PC-9 (cell line): ENCODE data around the gene FAM185A. TPM values are rescaled to one million over a fixed set of nuclear protein-coding genes. Genes with fewer than 3 reads are reported as not detected.
A peak's percentile ranks its signal among the peaks of the same experiment; 100 is the strongest.
"Not testable (repeated sequence)": the region's sequence is repeated elsewhere in the genome, so short reads cannot be mapped to it uniquely, and the experiment has no call there.

Experiments
- BruUV-seq: library from RNA; stranded (reverse); fragments of 400-500 nt; replicated peaks from 2 replicates; lab custom pipeline; 2021; lab: Mats Ljungman, UMichigan
- CTCF ChIA-PET: fragments of 300-600 bp; sonication (Branson Sonifier 250); formaldehyde crosslinking; loops from one replicate; lab custom pipeline; 2022; ENCODE audit warnings: antibody characterized with exemption; lab: Charles Lee
- POLR2A ChIA-PET: fragments of 300-600 bp; sonication (Branson Sonifier 250); formaldehyde crosslinking; loops from one replicate; lab custom pipeline; 2022; ENCODE audit warnings: antibody characterized with exemption; ENCODE audit not compliant: unreplicated experiment; lab: Charles Lee
- DNase-seq, 2 experiments: peaks; one replicate each; pipeline versions ENCODE4 v3.0.0 to v3.0.0-alpha.2; 2015 to 2022; ENCODE audit warnings: mixed read lengths in 1 of 2
- H2AFZ ChIP-seq: fragments of 200-600 bp; sonication (generic); 2 replicates; pipeline ENCODE4 v1.8.1; 2017; ENCODE audit warnings: antibody characterized with exemption
- H3F3A ChIP-seq: fragments of 200-600 bp; sonication (generic); 2 replicates; pipeline ENCODE4 v1.8.1; 2017; ENCODE audit warnings: antibody characterized with exemption, mild to moderate bottlenecking, low read depth; ENCODE audit not compliant: insufficient read depth
- H3K27ac ChIP-seq: fragments of 200-600 bp; sonication (generic); 2 replicates; pipeline ENCODE4 v1.6.1; 2016; ENCODE audit warnings: mixed run types
- H3K27me3 ChIP-seq: fragments of 200-600 bp; sonication (generic); 2 replicates; pipeline ENCODE4 v1.6.1; 2016; ENCODE audit warnings: low read depth, mixed run types; ENCODE audit not compliant: insufficient read depth
- H3K36me3 ChIP-seq: fragments of 200-600 bp; sonication (generic); 2 replicates; pipeline ENCODE4 v1.6.1; 2016; ENCODE audit warnings: low read depth, mixed run types
- H3K4me1 ChIP-seq: fragments of 200-600 bp; sonication (generic); replicated peaks from 2 replicates; pipeline ENCODE4 v1.6.1; 2016; ENCODE audit warnings: mixed run types; ENCODE audit not compliant: insufficient read depth
- H3K4me2 ChIP-seq: fragments of 200-600 bp; sonication (generic); 2 replicates; pipeline ENCODE4 v1.6.1; 2017; ENCODE audit warnings: mixed run types
- H3K4me3 ChIP-seq: fragments of 200-600 bp; sonication (generic); 2 replicates; pipeline ENCODE4 v1.6.1; 2016; ENCODE audit warnings: mixed run types
- H3K79me2 ChIP-seq: fragments of 200-600 bp; sonication (generic); 2 replicates; pipeline ENCODE4 v1.6.1; 2017; ENCODE audit warnings: low read depth, mixed run types
- H3K9me2 ChIP-seq: fragments of 200-600 bp; sonication (generic); 2 replicates; pipeline ENCODE4 v1.8.1; 2017; ENCODE audit warnings: mild to moderate bottlenecking; ENCODE audit not compliant: insufficient read depth
- H3K9me3 ChIP-seq: fragments of 200-600 bp; sonication (generic); 2 replicates; pipeline ENCODE4 v1.8.1; 2016; ENCODE audit warnings: low read depth; ENCODE audit not compliant: insufficient read depth
- H4K20me1 ChIP-seq: fragments of 200-600 bp; sonication (generic); 2 replicates; pipeline ENCODE4 v1.8.1; 2017; ENCODE audit not compliant: insufficient read depth
- CTCF ChIP-seq: fragments of 200-600 bp; sonication (generic); conservative IDR thresholded peaks from 2 replicates; pipeline ENCODE4 v1.6.1; 2017; ENCODE audit warnings: mixed run types, antibody characterized with exemption, mild to moderate bottlenecking, moderate library complexity
- EZH2 ChIP-seq: fragments of 200-600 bp; sonication (generic); IDR thresholded peaks from 2 replicates; pipeline ENCODE4 v1.8.0; 2017; ENCODE audit warnings: antibody characterized with exemption, low read depth
- intact Hi-C: fragments of 100-400 bp; cut with micrococcal nuclease; formaldehyde crosslinking; loops from one replicate; pipeline ENCODE4 v1.10.0; 2022; ENCODE audit not compliant: unreplicated experiment
- total RNA-seq: library from RNA; stranded (reverse); gene quantifications from 2 replicates; pipeline ENCODE4 v1.2.3, GENCODE V29; 2021

Gene FAM185A
- total RNA-seq, 1 experiment from 2014 or later: 9.2 TPM

GRCh38 chr7:102836191-102836919 lies 87.6 kb downstream of the FAM185A start:
- no peak for TF ChIP-seq CTCF
- no peak for TF ChIP-seq EZH2
- Histone ChIP-seq H3K4me3 (no peak overlapping the region), H3K4me1 (peaks cover 19% of the 10 kb centered on the region), H3F3A (no peaks in the 10 kb centered on the region), H2AFZ (no peak overlapping the region), H3K27ac (no peak overlapping the region), H3K36me3 (no peaks in the 10 kb centered on the region), H3K4me2 (peak overlapping the region; percentile 32; the same call in 1 of the 2 replicates), H3K9me2 (no peaks in the 10 kb centered on the region), H3K9me3 (peaks cover 5% of the 10 kb centered on the region; the same call in 1 of the 2 replicates), H3K27me3 (no peaks in the 10 kb centered on the region), H4K20me1 (no peaks in the 10 kb centered on the region), H3K79me2 (no peaks in the 10 kb centered on the region)
- intact Hi-C loops: loop anchor here (1.0 kb wide), 1 partner anchor 39 kb away; no protein-coding TSS in a partner anchor
- ChIA-PET POLR2A (interaction anchor here (0.7 kb wide), 1 partner anchor 47 kb away, joined by 3 read pairs; no protein-coding TSS in a partner anchor), CTCF (interaction anchor here (1.0 kb wide), 1 partner anchor 226 kb away, joined by 3 read pairs; no protein-coding TSS in a partner anchor)
- BruUV-seq: no TSS peak
- DNase-seq: peak; percentile 7 to 77

GRCh38 chr7:102836977-102837376 lies 88.2 kb downstream of the FAM185A start:
- Histone ChIP-seq H3F3A (no peaks in the 10 kb centered on the region), H3K79me2 (no peaks in the 10 kb centered on the region), H4K20me1 (no peaks in the 10 kb centered on the region), H3K4me3 (no peak overlapping the region), H3K27me3 (no peaks in the 10 kb centered on the region), H3K4me2 (no peak overlapping the region), H3K36me3 (no peaks in the 10 kb centered on the region), H3K27ac (no peak overlapping the region), H3K4me1 (peaks cover 19% of the 10 kb centered on the region), H2AFZ (no peak overlapping the region), H3K9me3 (peaks cover 5% of the 10 kb centered on the region; the same call in 1 of the 2 replicates), H3K9me2 (no peaks in the 10 kb centered on the region)
- ChIA-PET CTCF (interaction anchor here (1.0 kb wide), 1 partner anchor 225 kb away, joined by 3 read pairs; no protein-coding TSS in a partner anchor), POLR2A (no interaction called here)
- intact Hi-C loops: loop anchor here (1.0 kb wide), 1 partner anchor 38 kb away; no protein-coding TSS in a partner anchor
- TF ChIP-seq EZH2 (no peak), CTCF (no peak)
- DNase-seq: no peak
- no TSS peak for BruUV-seq

- no TSS peak for BruUV-seq
- Histone ChIP-seq H3K27ac (no peak overlapping the region), H3K4me3 (no peak overlapping the region), H3K9me3 (no peaks in the 10 kb centered on the region), H3K4me1 (peaks cover 19% of the 10 kb centered on the region), H3K27me3 (no peaks in the 10 kb centered on the region), H3K9me2 (no peaks in the 10 kb centered on the region), H3K79me2 (no peaks in the 10 kb centered on the region), H2AFZ (no peak overlapping the region), H3K36me3 (no peaks in the 10 kb centered on the region), H3K4me2 (no peak overlapping the region), H4K20me1 (no peaks in the 10 kb centered on the region), H3F3A (no peaks in the 10 kb centered on the region)
- intact Hi-C loops: no loop called here
- TF ChIP-seq CTCF (no peak), EZH2 (no peak)
- ChIA-PET CTCF (no interaction called here), POLR2A (no interaction called here)
- no peak for DNase-seq
These were observed 89.0 kb downstream of the FAM185A start for GRCh38 chr7:102837802-102838201.

GRCh38 chr7:102838572-102839101 lies 89.8 kb downstream of the FAM185A start:
- H2AFZ ChIP-seq, H3K79me2 ChIP-seq, H3K9me3 ChIP-seq, H3K4me3 ChIP-seq, H3K4me2 ChIP-seq, BruUV-seq, H3F3A ChIP-seq, DNase-seq, H4K20me1 ChIP-seq, H3K27ac ChIP-seq, intact Hi-C loops, POLR2A ChIA-PET, H3K36me3 ChIP-seq, H3K9me2 ChIP-seq, H3K27me3 ChIP-seq, CTCF ChIA-PET: not testable (repeated sequence)
- peaks cover 19% of the 10 kb centered on the region for H3K4me1 ChIP-seq
